H1 (cell line): ENCODE measurements around the gene SUCLG2. TPM values are rescaled to one million over a fixed set of nuclear protein-coding genes. Genes with fewer than 3 reads are reported as not detected.

ENCODE experiments used
- CHD2 ChIP-seq: IDR thresholded peaks from 2 replicates; pipeline ENCODE4 v1.6.1; 2012; ENCODE audit warnings: low read length, improper control_type of control experiment
- CREB1 ChIP-seq: IDR thresholded peaks from 2 replicates; pipeline ENCODE4 v1.6.1; 2012; ENCODE audit warnings: inconsistent platforms
- KDM4A ChIP-seq: IDR thresholded peaks from one replicate; pipeline ENCODE4 v1.7.1; 2012; ENCODE audit warnings: low read depth, mild to moderate bottlenecking, moderate library complexity, low read length, inconsistent platforms; ENCODE audit not compliant: severe bottlenecking
- RAD21 ChIP-seq, 2 experiments: IDR thresholded peaks in 1 of 2; conservative IDR thresholded peaks in 1 of 2; 2 replicates each; pipeline ENCODE4 v1.6.1; 2011; ENCODE audit warnings: low read depth in 2 of 2, low read length in 2 of 2, improper control_type of control experiment in 1 of 2, inconsistent platforms in 1 of 2, mild to moderate bottlenecking in 1 of 2, moderate library complexity in 1 of 2
- polyA plus RNA-seq, 7 experiments: library from polyadenylated mRNA; depleted of rRNA in 3 of 7; stranded (reverse) in 5 of 7; unstranded in 2 of 7; fragments of >200 nt in 5 of 7; fragments of 200-250 nt in 2 of 7; gene quantifications; 1 replicate in 5 of 7; 2 replicates in 1 of 7; 4 replicates in 1 of 7; pipeline versions ENCODE4 v1.2.1 to v1.2.3, GENCODE V29; 2011 to 2013; ENCODE audit warnings: missing spikeins in 2 of 7, mixed read lengths in 2 of 7
- total RNA-seq: library from RNA; stranded (reverse); fragmentation: NEBNext Ultra II Directional; extraction: Animal tissue kit (Norgen Biotek cat#: 25700); gene quantifications from 2 replicates; pipeline ENCODE4 v1.2.1, GENCODE V29; 2021
- TF ChIP-seq, protein P1 (sequence below): fragments of 300-600 bp; sonication (generic); IDR thresholded peaks from 2 replicates; pipeline ENCODE4 v1.7.1; 2012; ENCODE audit warnings: low read length, moderate library complexity, mild to moderate bottlenecking, inconsistent platforms; ENCODE audit not compliant: insufficient replicate concordance
- TF ChIP-seq, protein P2 (sequence below), 3 experiments: IDR thresholded peaks; 1 replicate in 2 of 3; 2 replicates in 1 of 3; pipeline versions ENCODE4 v1.5.1 to v1.6.1; 2011; ENCODE audit warnings: low read length in 3 of 3, mild to moderate bottlenecking in 3 of 3, inconsistent platforms in 2 of 3, low read depth in 1 of 3, moderate library complexity in 1 of 3; ENCODE audit not compliant: insufficient read depth in 1 of 3; ENCODE audit errors: control extremely low read depth in 1 of 3
- TF ChIP-seq, protein P3 (sequence below): IDR thresholded peaks from 2 replicates; pipeline ENCODE4 v1.6.1; 2012; ENCODE audit warnings: low read length, inconsistent platforms

The SUCLG2 gene
- total and polyA plus RNA-seq, 2 of the 8 experiments (the other 6 are each of a cell fraction or from before 2014, with no cell fraction given), result 12.9 to 46.2 TPM

DNA sequence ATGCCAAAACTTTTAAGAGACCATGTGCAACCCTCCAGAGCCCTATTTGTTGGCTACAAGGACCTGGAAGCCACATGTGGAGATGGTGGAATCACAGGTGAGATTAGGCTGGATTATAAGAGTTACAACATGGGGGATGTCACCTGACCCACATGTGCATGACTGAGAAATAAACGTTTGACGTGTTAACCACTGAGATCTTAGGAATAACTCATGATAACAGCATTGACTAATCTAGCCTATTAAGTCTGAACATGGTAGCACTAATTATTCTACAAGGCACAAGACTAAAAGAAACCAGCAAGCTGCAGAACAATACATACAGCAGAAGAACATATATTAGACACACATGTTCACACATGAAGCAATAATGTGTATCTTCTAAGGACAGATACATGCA is 38.4 kb downstream of the SUCLG2 start (continued):
- TF ChIP-seq, protein P1, sequence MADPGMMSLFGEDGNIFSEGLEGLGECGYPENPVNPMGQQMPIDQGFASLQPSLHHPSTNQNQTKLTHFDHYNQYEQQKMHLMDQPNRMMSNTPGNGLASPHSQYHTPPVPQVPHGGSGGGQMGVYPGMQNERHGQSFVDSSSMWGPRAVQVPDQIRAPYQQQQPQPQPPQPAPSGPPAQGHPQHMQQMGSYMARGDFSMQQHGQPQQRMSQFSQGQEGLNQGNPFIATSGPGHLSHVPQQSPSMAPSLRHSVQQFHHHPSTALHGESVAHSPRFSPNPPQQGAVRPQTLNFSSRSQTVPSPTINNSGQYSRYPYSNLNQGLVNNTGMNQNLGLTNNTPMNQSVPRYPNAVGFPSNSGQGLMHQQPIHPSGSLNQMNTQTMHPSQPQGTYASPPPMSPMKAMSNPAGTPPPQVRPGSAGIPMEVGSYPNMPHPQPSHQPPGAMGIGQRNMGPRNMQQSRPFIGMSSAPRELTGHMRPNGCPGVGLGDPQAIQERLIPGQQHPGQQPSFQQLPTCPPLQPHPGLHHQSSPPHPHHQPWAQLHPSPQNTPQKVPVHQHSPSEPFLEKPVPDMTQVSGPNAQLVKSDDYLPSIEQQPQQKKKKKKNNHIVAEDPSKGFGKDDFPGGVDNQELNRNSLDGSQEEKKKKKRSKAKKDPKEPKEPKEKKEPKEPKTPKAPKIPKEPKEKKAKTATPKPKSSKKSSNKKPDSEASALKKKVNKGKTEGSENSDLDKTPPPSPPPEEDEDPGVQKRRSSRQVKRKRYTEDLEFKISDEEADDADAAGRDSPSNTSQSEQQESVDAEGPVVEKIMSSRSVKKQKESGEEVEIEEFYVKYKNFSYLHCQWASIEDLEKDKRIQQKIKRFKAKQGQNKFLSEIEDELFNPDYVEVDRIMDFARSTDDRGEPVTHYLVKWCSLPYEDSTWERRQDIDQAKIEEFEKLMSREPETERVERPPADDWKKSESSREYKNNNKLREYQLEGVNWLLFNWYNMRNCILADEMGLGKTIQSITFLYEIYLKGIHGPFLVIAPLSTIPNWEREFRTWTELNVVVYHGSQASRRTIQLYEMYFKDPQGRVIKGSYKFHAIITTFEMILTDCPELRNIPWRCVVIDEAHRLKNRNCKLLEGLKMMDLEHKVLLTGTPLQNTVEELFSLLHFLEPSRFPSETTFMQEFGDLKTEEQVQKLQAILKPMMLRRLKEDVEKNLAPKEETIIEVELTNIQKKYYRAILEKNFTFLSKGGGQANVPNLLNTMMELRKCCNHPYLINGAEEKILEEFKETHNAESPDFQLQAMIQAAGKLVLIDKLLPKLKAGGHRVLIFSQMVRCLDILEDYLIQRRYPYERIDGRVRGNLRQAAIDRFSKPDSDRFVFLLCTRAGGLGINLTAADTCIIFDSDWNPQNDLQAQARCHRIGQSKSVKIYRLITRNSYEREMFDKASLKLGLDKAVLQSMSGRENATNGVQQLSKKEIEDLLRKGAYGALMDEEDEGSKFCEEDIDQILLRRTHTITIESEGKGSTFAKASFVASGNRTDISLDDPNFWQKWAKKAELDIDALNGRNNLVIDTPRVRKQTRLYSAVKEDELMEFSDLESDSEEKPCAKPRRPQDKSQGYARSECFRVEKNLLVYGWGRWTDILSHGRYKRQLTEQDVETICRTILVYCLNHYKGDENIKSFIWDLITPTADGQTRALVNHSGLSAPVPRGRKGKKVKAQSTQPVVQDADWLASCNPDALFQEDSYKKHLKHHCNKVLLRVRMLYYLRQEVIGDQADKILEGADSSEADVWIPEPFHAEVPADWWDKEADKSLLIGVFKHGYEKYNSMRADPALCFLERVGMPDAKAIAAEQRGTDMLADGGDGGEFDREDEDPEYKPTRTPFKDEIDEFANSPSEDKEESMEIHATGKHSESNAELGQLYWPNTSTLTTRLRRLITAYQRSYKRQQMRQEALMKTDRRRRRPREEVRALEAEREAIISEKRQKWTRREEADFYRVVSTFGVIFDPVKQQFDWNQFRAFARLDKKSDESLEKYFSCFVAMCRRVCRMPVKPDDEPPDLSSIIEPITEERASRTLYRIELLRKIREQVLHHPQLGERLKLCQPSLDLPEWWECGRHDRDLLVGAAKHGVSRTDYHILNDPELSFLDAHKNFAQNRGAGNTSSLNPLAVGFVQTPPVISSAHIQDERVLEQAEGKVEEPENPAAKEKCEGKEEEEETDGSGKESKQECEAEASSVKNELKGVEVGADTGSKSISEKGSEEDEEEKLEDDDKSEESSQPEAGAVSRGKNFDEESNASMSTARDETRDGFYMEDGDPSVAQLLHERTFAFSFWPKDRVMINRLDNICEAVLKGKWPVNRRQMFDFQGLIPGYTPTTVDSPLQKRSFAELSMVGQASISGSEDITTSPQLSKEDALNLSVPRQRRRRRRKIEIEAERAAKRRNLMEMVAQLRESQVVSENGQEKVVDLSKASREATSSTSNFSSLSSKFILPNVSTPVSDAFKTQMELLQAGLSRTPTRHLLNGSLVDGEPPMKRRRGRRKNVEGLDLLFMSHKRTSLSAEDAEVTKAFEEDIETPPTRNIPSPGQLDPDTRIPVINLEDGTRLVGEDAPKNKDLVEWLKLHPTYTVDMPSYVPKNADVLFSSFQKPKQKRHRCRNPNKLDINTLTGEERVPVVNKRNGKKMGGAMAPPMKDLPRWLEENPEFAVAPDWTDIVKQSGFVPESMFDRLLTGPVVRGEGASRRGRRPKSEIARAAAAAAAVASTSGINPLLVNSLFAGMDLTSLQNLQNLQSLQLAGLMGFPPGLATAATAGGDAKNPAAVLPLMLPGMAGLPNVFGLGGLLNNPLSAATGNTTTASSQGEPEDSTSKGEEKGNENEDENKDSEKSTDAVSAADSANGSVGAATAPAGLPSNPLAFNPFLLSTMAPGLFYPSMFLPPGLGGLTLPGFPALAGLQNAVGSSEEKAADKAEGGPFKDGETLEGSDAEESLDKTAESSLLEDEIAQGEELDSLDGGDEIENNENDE, result no peak
- TF ChIP-seq RAD21 (IDR thresholded peaks at IDR 0.05 in 1 of 2, conservative IDR thresholded peaks at IDR 0.05 in 1 of 2; ENCODE audit: low read depth in 2 of 2, low read length in 2 of 2) (no peak), KDM4A (no peak), CREB1 (no peak), CHD2 (no peak)
- TF ChIP-seq, protein P2, sequence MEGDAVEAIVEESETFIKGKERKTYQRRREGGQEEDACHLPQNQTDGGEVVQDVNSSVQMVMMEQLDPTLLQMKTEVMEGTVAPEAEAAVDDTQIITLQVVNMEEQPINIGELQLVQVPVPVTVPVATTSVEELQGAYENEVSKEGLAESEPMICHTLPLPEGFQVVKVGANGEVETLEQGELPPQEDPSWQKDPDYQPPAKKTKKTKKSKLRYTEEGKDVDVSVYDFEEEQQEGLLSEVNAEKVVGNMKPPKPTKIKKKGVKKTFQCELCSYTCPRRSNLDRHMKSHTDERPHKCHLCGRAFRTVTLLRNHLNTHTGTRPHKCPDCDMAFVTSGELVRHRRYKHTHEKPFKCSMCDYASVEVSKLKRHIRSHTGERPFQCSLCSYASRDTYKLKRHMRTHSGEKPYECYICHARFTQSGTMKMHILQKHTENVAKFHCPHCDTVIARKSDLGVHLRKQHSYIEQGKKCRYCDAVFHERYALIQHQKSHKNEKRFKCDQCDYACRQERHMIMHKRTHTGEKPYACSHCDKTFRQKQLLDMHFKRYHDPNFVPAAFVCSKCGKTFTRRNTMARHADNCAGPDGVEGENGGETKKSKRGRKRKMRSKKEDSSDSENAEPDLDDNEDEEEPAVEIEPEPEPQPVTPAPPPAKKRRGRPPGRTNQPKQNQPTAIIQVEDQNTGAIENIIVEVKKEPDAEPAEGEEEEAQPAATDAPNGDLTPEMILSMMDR (IDR thresholded peaks at IDR 0.05; ENCODE audit: control extremely low read depth in 1 of 3, insufficient read depth in 1 of 3, low read depth in 1 of 3, low read length in 3 of 3), result no peak
- TF ChIP-seq, protein P3, sequence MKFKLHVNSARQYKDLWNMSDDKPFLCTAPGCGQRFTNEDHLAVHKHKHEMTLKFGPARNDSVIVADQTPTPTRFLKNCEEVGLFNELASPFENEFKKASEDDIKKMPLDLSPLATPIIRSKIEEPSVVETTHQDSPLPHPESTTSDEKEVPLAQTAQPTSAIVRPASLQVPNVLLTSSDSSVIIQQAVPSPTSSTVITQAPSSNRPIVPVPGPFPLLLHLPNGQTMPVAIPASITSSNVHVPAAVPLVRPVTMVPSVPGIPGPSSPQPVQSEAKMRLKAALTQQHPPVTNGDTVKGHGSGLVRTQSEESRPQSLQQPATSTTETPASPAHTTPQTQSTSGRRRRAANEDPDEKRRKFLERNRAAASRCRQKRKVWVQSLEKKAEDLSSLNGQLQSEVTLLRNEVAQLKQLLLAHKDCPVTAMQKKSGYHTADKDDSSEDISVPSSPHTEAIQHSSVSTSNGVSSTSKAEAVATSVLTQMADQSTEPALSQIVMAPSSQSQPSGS, result no peak
